HUES64 (cell line): ENCODE measurements around the gene PCSK5.

ENCODE experiments used
- H3K27ac ChIP-seq: 2 replicates; pipeline ENCODE4 v1.7.0; 2013; ENCODE audit warnings: low read depth, low read length, inconsistent platforms
- H3K27me3 ChIP-seq: 2 replicates; pipeline ENCODE4 v1.6.1; 2013; ENCODE audit warnings: mild to moderate bottlenecking, low read length; ENCODE audit not compliant: insufficient read depth
- H3K36me3 ChIP-seq: 2 replicates; pipeline ENCODE4 v1.6.1; 2013; ENCODE audit warnings: mild to moderate bottlenecking, low read length; ENCODE audit not compliant: insufficient read depth
- H3K4me1 ChIP-seq: 2 replicates; pipeline ENCODE4 v1.6.1; 2013; ENCODE audit warnings: mild to moderate bottlenecking, low read length, moderate library complexity; ENCODE audit not compliant: insufficient read depth
- H3K4me3 ChIP-seq: 2 replicates; pipeline ENCODE4 v1.5.1; 2013; ENCODE audit warnings: mild to moderate bottlenecking, low read length, moderate library complexity
- H3K9ac ChIP-seq: 2 replicates; pipeline ENCODE4 v1.6.1; 2013; ENCODE audit warnings: mild to moderate bottlenecking, low read depth, low read length
- H3K9me3 ChIP-seq: 2 replicates; pipeline ENCODE4 v1.6.1; 2013; ENCODE audit warnings: low read depth, low read length; ENCODE audit not compliant: insufficient read depth
- WGBS: fragments of 150-250, 120-280 bp; methylation state at CpG from one replicate; pipeline ENCODE4 v1.1.7; 2013; ENCODE audit warnings: missing lambda C conversion rate; 5-methylcytosine and 5-hydroxymethylcytosine counted together

The PCSK5 gene

DNA sequence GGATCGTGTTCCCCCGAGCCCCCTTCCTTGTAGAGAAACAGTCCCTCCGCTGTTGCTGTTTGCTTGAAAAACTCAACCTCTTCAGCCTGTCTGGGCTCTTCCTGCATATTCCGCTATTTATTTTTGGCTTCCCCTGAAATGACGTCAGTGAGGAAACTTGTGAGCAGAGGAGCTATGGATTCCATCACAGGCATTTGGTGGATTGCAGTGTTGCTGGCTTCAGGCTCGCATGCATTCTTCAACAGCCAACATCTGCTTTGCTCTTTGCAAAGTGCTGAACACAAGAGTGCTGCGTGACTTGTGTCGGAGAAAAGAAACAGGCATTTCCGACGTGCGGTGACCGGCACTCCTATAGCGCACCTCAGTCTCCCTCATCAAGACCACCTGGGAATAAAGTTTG is 271.1 kb downstream of the PCSK5 start:
- H3K27ac ChIP-seq, result no peak overlapping the region
- no peak overlapping the region for H3K9ac ChIP-seq
- peaks cover 28% of the 10 kb centered on the region for H3K4me1 ChIP-seq
- H3K4me3 ChIP-seq, result no peak overlapping the region
- 90% methylated on average over 13 of the region's 13 CpGs for WGBS
- H3K27me3 ChIP-seq, result no peaks in the 10 kb centered on the region
- peaks cover 21% of the 10 kb centered on the region; the same call in 1 of the 2 replicates for H3K36me3 ChIP-seq
- no peaks in the 10 kb centered on the region for H3K9me3 ChIP-seq

DNA sequence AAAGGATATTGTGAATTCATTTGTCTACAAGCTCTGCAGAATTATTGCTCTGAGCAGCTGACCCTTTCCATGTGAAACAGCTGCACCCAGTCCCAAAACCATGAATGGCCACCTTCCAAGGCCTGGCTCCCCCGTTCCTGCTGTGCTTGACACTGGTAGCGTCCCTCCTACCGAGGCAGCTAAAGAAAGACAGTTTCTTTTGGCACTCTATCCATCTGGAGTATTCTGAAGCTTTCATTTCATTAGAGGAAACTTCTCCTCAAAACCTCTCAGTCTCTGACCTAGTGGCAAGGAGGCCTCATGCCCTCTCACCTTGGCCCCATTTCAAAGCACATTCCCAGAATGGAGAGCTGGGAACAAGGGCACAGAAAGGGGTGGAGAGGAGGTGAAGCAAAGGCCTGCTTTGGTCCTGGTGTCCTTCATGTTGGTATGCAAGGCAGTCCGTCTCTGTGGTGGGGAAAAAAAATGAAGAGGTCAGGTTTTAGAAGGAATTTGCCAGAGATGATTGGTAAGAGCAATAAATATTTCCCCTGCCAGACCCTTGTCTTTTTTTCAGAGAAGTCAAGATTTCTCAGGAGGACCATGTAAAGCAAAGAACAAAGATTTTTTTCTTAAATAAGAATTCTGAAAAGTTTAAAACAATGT is 271.7 kb downstream of the PCSK5 start:
- Histone ChIP-seq H3K27ac (no peak overlapping the region), H3K4me1 (peaks cover 28% of the 10 kb centered on the region), H3K27me3 (no peaks in the 10 kb centered on the region), H3K4me3 (no peak overlapping the region), H3K9ac (no peak overlapping the region), H3K9me3 (no peaks in the 10 kb centered on the region), H3K36me3 (peaks cover 21% of the 10 kb centered on the region; the same call in 1 of the 2 replicates)
- WGBS, result 94% methylated on average over 4 of the region's 4 CpGs

DNA sequence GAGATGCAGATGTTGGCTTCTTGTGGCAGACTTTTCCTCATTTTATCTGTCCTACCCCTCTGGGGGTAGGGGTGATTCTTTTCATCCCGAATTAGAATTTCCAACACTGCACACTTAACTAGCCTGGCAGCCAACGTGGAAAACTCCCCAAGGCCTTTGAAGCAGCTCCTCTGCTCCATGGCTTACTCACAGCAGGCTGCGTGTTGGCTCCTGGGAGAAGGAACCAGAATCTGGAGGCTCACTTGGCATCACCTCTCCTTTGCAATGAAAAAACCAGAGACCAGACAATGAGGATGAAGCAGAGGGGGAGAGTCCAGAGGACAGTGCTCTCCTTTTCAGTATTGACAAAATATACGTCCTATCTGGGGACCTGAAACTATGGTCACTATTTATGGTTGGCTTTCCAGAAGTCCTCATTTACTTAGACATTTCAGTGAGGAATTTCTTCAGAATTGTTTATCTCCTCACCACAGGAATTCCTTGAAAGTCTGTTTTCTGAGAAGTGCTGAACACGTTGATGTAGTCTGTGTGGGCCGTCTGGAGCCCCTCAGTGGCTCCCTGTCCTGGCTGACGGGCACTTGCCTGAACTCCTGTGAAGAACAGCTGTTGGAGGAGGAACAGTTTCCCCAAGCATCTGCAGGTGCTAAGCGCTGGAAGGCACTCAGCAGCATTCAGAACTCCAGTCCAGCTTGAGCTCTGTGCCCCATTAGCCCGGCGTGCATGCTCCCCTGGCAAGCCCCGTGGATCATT is 272.5 kb downstream of the PCSK5 start:
- 86% methylated on average over 11 of the region's 11 CpGs for WGBS
- Histone ChIP-seq H3K4me1 (peaks cover 28% of the 10 kb centered on the region), H3K27ac (no peak overlapping the region), H3K27me3 (no peaks in the 10 kb centered on the region), H3K4me3 (no peak overlapping the region), H3K9ac (no peak overlapping the region), H3K9me3 (no peaks in the 10 kb centered on the region), H3K36me3 (peaks cover 21% of the 10 kb centered on the region; the same call in 1 of the 2 replicates)

DNA sequence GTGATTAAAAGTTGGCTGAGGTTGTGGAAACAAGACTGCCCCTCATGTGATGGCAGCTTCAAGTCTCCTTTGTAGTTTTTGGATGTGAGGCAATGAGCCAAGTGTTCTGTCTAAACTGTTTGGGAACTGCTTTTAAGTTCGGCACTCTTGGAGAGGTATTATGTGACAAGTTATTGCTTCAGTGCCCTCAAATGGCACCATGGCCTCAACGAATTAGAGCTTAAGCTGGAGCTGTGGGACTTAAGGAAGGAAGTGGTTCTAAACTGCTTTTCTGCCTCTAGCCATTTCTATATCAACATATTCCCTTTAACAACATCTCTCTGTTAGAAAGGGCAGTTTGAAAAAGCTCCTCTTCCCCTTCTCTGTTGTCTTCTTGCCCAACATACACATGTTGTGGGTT is 276.1 kb downstream of the PCSK5 start:
- 86% methylated on average over 2 of the region's 2 CpGs for WGBS
- H3K27ac ChIP-seq, result no peak overlapping the region
- no peaks in the 10 kb centered on the region for H3K9me3 ChIP-seq
- no peaks in the 10 kb centered on the region for H3K27me3 ChIP-seq
- peaks cover 10% of the 10 kb centered on the region; the same call in 1 of the 2 replicates for H3K4me1 ChIP-seq
- H3K4me3 ChIP-seq, result no peak overlapping the region
- H3K9ac ChIP-seq, result no peak overlapping the region
- H3K36me3 ChIP-seq, result peaks cover 23% of the 10 kb centered on the region

DNA sequence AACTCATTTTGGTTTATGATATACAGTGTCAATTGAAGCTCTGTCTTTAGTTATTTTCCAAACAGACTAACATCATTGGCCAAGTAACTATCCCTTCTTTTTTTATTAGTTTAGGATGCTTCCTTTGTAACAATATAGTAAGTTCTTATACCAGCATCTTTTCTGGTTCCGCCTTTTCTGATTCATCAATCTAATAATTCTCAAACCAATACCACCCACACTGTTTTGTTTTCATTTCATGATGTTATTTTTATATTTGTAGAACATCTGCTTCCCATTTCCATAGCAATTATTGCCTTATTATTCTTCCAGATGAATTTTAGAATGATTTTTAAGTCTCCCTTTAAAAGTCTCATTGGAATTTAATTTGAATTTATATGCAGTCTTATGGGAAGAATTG is 285.7 kb downstream of the PCSK5 start:
- WGBS, result no CpG with 5 or more reads among the region's 1 CpG
- Histone ChIP-seq H3K4me1 (peaks cover 6% of the 10 kb centered on the region; the same call in 1 of the 2 replicates), H3K4me3 (no peak overlapping the region), H3K27me3 (no peaks in the 10 kb centered on the region), H3K36me3 (peaks cover 8% of the 10 kb centered on the region), H3K9me3 (no peaks in the 10 kb centered on the region), H3K9ac (no peak overlapping the region), H3K27ac (no peak overlapping the region)

DNA sequence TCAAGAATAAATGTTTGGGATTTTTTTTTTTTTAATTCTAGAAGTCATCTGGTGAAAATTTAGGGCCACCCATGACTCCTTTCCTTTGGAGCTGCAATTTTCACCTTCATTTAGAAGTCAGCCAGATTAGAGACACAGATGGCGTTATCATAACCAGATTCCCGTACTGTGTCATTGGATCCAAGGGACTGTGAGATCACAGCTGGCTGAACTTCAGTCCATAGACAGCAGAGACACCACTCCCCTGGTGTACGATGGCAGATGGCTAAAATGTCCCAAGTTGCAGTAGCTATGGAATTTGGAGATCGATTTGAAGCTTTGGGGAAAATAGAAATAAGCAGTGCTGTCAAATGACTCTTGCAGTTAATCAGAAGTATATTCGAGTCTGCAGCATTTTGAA is 287.5 kb downstream of the PCSK5 start:
- H3K27ac ChIP-seq, result no peak overlapping the region
- WGBS, result 93% methylated on average over 5 of the region's 5 CpGs

DNA sequence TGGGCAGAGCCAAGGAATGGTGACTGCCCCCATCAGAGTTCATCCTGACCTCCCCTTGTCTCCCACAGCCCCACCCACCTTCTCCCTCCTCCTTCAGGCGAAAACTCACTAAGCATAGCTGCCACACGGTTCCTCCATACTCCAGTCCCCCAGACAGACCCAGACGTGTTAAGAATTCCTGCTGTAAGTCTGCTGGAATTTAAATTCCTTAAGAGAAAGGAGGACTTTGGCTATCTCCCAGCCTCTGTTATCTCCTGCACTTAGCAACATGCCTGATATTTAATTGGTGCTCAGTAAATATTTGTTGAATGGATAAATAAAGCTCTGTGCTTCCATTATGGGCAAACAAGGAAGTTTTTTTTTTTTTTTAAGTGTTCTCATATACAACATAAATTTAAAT is 290.1 kb downstream of the PCSK5 start:
- H3K27ac ChIP-seq, result no peak overlapping the region
- no peaks in the 10 kb centered on the region for H3K27me3 ChIP-seq
- no peak overlapping the region for H3K9ac ChIP-seq
- H3K4me1 ChIP-seq, result peaks cover 8% of the 10 kb centered on the region; the same call in 1 of the 2 replicates
- 75% methylated on average over 3 of the region's 3 CpGs for WGBS
- peaks cover 13% of the 10 kb centered on the region; the same call in 1 of the 2 replicates for H3K36me3 ChIP-seq
- no peak overlapping the region for H3K4me3 ChIP-seq
- H3K9me3 ChIP-seq, result no peaks in the 10 kb centered on the region

More for the DNA sequence above, 287.5 kb downstream of the PCSK5 start:
- H3K9ac ChIP-seq, result no peak overlapping the region
- H3K9me3 ChIP-seq, result no peaks in the 10 kb centered on the region
- no peaks in the 10 kb centered on the region for H3K27me3 ChIP-seq
- H3K36me3 ChIP-seq, result peaks cover 7% of the 10 kb centered on the region; the same call in 1 of the 2 replicates
- H3K4me1 ChIP-seq, result peaks cover 8% of the 10 kb centered on the region; the same call in 1 of the 2 replicates
- H3K4me3 ChIP-seq, result no peak overlapping the region

DNA sequence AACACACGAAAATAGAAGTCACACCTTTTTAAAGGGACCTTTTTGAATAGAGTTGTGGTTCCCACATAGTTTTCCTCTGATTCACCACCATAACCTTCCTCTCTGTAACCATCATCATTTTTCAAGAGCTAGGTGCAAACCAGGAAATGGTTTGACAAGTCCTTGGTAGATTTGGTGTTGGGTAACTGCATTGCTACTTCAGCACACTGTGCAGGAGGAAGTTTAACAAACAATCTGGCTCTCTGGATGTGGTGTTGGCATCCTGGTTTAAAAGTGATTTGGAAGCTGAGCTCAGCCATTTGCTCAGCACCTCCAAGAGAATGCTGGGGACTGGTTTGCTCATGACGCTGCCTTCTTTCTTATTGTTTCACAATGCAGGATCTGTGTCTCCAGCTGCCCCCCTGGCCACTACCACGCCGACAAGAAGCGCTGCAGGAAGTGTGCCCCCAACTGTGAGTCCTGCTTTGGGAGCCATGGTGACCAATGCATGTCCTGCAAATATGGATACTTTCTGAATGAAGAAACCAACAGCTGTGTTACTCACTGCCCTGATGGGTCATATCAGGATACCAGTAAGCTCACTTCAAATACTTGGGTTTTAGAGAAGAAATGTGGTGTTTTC is 290.7 kb downstream of the PCSK5 start:
- WGBS, result 68% methylated on average over 5 of the region's 5 CpGs
- Histone ChIP-seq H3K36me3 (peaks cover 13% of the 10 kb centered on the region; the same call in 1 of the 2 replicates), H3K9ac (no peak overlapping the region), H3K27ac (peak overlapping the region; percentile 32; the same call in 1 of the 2 replicates), H3K9me3 (no peaks in the 10 kb centered on the region), H3K27me3 (no peaks in the 10 kb centered on the region), H3K4me1 (peaks cover 8% of the 10 kb centered on the region; the same call in 1 of the 2 replicates), H3K4me3 (no peak overlapping the region)

DNA sequence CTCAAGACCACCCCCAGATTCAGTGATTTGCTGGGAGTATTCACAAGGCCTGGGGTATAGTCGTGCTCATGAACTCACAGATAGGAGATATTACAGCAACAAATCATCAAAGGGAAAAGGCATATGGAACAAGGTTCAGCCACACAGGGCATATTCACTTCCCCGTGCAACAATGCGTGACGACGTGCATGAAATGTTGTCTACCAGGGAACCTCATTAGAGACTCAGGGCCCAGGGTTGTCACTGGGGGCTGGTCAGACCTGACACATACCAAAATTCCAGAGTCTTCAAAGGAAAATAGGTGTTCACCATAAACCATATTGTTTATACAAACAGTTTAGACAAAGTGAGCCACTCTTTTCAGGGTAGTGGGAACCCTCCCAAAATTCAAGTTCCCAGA is 291.3 kb downstream of the PCSK5 start:
- H3K27me3 ChIP-seq, result no peaks in the 10 kb centered on the region
- no peaks in the 10 kb centered on the region for H3K9me3 ChIP-seq
- H3K4me3 ChIP-seq, result no peak overlapping the region
- H3K36me3 ChIP-seq, result peaks cover 13% of the 10 kb centered on the region; the same call in 1 of the 2 replicates
- no peak overlapping the region for H3K9ac ChIP-seq
- H3K27ac ChIP-seq, result no peak overlapping the region
- H3K4me1 ChIP-seq, result peaks cover 8% of the 10 kb centered on the region; the same call in 1 of the 2 replicates
- WGBS, result 95% methylated on average over 5 of the region's 5 CpGs

DNA sequence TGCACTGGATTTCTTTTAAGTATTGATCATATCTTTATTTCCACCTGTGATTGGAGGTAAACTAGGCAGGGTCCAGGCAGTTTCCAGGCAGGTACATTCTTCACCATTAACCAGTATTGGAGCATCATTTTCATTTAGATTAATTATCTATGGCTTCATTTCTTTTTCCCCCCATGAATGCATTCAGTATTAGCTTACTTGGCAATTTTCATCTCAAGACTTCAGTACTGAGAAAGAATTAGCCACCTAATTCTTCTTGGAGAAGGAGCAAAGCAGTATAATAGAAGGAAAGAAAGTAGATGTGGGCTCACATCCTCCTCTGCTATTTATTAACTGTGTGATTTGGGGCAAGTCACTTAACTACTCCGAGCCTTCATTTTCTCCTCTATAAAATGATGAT is 295.0 kb downstream of the PCSK5 start:
- Histone ChIP-seq H3K36me3 (peaks cover 13% of the 10 kb centered on the region; the same call in 1 of the 2 replicates), H3K9me3 (no peaks in the 10 kb centered on the region), H3K9ac (no peak overlapping the region), H3K4me3 (no peak overlapping the region), H3K27ac (no peak overlapping the region), H3K27me3 (no peaks in the 10 kb centered on the region), H3K4me1 (peaks cover 8% of the 10 kb centered on the region; the same call in 1 of the 2 replicates)
- WGBS, result no CpG with 5 or more reads among the region's 1 CpG

DNA sequence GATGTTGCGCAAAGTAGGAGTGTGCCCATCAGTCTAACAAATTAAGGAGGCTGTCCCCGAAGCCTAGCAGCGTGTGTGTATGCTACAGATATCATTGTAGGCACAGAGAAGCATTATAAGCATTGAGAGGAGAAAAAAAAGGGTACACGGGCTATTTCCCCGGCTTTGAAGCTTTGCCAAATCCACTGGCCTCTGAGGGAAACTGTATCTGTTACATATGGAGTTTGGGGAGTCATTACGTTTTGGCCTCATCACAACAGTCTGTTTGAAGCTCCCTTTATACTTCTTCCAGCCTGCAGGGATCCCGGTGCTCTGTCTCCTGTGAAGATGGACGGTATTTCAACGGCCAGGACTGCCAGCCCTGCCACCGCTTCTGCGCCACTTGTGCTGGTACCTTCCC is 297.8 kb downstream of the PCSK5 start:
- Histone ChIP-seq H3K4me1 (no peaks in the 10 kb centered on the region), H3K9me3 (no peaks in the 10 kb centered on the region), H3K27me3 (no peaks in the 10 kb centered on the region), H3K4me3 (no peak overlapping the region), H3K27ac (no peak overlapping the region), H3K9ac (no peak overlapping the region), H3K36me3 (peaks cover 10% of the 10 kb centered on the region; the same call in 1 of the 2 replicates)
- WGBS, result 94% methylated on average over 11 of the region's 11 CpGs
